ENCODE data around the gene CDK14. TPM values are rescaled to one million over a fixed set of nuclear protein-coding genes. Genes with fewer than 3 reads are reported as not detected.

CDK14 gene
- total and polyA plus RNA-seq, 4 donors, result 4.2 to 12.4 (median 7.4) TPM

GRCh38 chr7:90839727-90840291 lies 243.7 kb downstream of the CDK14 start:
- Histone ChIP-seq H3K36me3 (ENCODE audit: control insufficient read depth in 4 of 4, insufficient read depth in 3 of 4, low read depth in 1 of 4, low read length in 3 of 4) (peaks cover 0 to 2% (median 0%) of the 10 kb centered on the region in 4 donors), H3K27ac (ENCODE audit: low read depth in 1 of 2, low read length in 2 of 2) (no peak overlapping the region), H3K9ac (ENCODE audit: low read depth in 1 of 2, low read length in 2 of 2) (no peak overlapping the region), H3K9me3 (ENCODE audit: control insufficient read depth in 4 of 4, low read length in 3 of 4) (peaks cover 0 to 2% (median 0%) of the 10 kb centered on the region in 4 donors), H3K4me1 (ENCODE audit: control insufficient read depth in 4 of 4, insufficient read depth in 4 of 4, low read length in 3 of 4) (peaks cover 0 to 4% (median 2%) of the 10 kb centered on the region in 4 donors), H3K4me3 (ENCODE audit: low read depth in 1 of 3, low read length in 3 of 3) (no peak overlapping the region), H3K27me3 (ENCODE audit: control insufficient read depth in 4 of 4, insufficient read depth in 4 of 4, low read length in 3 of 4) (no peaks in the 10 kb centered on the region)
- WGBS, result 93% methylated on average over 3 of the region's 3 CpGs
- TF ChIP-seq FOXA1 (IDR thresholded peaks at IDR 0.05), result no peak
- no peak for TF ChIP-seq HNF4G (IDR thresholded peaks at IDR 0.05)
- no peak for DNase-seq (ENCODE audit: low spot score)

- Histone ChIP-seq H3K9ac (ENCODE audit: low read depth in 1 of 2, low read length in 2 of 2) (no peak overlapping the region), H3K36me3 (ENCODE audit: control insufficient read depth in 4 of 4, insufficient read depth in 3 of 4, low read depth in 1 of 4, low read length in 3 of 4) (peaks cover 0 to 2% (median 0%) of the 10 kb centered on the region in 4 donors), H3K4me1 (ENCODE audit: control insufficient read depth in 4 of 4, insufficient read depth in 4 of 4, low read length in 3 of 4) (peaks cover 0 to 1% (median under 1%) of the 10 kb centered on the region in 4 donors), H3K27me3 (ENCODE audit: control insufficient read depth in 4 of 4, insufficient read depth in 4 of 4, low read length in 3 of 4) (no peaks in the 10 kb centered on the region), H3K27ac (ENCODE audit: low read depth in 1 of 2, low read length in 2 of 2) (no peak overlapping the region), H3K4me3 (ENCODE audit: low read depth in 1 of 3, low read length in 3 of 3) (no peak overlapping the region), H3K9me3 (ENCODE audit: control insufficient read depth in 4 of 4, low read length in 3 of 4) (peaks cover 0 to 2% (median 0%) of the 10 kb centered on the region in 4 donors)
- TF ChIP-seq EGR1 (IDR thresholded peaks at IDR 0.05; ENCODE audit: low read depth in 2 of 2) (no peak), YY1 (IDR thresholded peaks at IDR 0.05) (no peak), RXRA (IDR thresholded peaks at IDR 0.05) (no peak), ATF3 (IDR thresholded peaks at IDR 0.05) (no peak), REST (IDR thresholded peaks at IDR 0.05) (no peak), GABPA (IDR thresholded peaks at IDR 0.05 in 1 of 2, conservative IDR thresholded peaks at IDR 0.05 in 1 of 2) (no peak), JUND (IDR thresholded peaks at IDR 0.05) (no peak), RAD21 (IDR thresholded peaks at IDR 0.05) (no peak), MAX (IDR thresholded peaks at IDR 0.05) (no peak), HNF4G (IDR thresholded peaks at IDR 0.05) (no peak)
- TF ChIP-seq, protein P1, sequence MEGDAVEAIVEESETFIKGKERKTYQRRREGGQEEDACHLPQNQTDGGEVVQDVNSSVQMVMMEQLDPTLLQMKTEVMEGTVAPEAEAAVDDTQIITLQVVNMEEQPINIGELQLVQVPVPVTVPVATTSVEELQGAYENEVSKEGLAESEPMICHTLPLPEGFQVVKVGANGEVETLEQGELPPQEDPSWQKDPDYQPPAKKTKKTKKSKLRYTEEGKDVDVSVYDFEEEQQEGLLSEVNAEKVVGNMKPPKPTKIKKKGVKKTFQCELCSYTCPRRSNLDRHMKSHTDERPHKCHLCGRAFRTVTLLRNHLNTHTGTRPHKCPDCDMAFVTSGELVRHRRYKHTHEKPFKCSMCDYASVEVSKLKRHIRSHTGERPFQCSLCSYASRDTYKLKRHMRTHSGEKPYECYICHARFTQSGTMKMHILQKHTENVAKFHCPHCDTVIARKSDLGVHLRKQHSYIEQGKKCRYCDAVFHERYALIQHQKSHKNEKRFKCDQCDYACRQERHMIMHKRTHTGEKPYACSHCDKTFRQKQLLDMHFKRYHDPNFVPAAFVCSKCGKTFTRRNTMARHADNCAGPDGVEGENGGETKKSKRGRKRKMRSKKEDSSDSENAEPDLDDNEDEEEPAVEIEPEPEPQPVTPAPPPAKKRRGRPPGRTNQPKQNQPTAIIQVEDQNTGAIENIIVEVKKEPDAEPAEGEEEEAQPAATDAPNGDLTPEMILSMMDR (IDR thresholded peaks at IDR 0.05; ENCODE audit: low read depth, low read length, missing input control), result no peak
- 79% methylated on average over 4 of the region's 4 CpGs for WGBS
- no peak for DNase-seq (ENCODE audit: low spot score)
These were observed 245.8 kb downstream of the CDK14 start for GRCh38 chr7:90841759-90842429.
